ENCODE data around the gene KRTAP6-1.

DNA sequence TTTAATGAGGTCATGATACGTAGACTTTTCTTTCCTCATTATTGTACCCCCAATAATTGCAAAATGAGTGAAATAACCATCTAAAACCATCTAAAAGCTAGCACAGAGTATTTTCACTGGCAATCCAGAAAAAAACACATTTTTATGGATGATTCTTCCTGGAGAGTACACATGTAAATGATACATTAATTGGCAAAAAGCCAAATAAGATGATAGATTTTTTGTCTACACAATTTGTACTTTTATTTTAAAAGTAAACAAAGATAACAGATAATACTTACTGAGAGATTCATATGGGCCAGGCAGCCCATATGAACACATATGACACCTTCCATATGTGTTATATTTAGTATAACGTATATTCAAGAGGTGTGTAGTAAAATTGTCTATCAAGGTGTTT lies 50.1 kb downstream of the KRTAP6-1 start:
- TF ChIP-seq POLR2AphosphoS5 (IDR thresholded peaks at IDR 0.05; ENCODE audit: low read depth, low read length) (no peak), TAF1 (IDR thresholded peaks at IDR 0.05; ENCODE audit: low read depth, low read length) (no peak), POLR2A (IDR thresholded peaks at IDR 0.05; ENCODE audit: low read depth, low read length) (no peak), SPI1 (IDR thresholded peaks at IDR 0.05; ENCODE audit: low read depth, low read length) (no peak)

Measured in GM12891 (cell line).